HG02623 (cell line): ENCODE data around the gene CYP26A1.
"Not testable (repeated sequence)": the region's sequence is repeated elsewhere in the genome, so short reads cannot be mapped to it uniquely, and the experiment has no call there.

ENCODE experiments used
- ATAC-seq: cut with Tn5 transposase; IDR thresholded peaks from one replicate; pipeline ENCODE4 v1.9.1; 2021; ENCODE audit warnings: moderate library complexity; ENCODE audit not compliant: unreplicated experiment

CYP26A1 gene

GRCh38 chr10:93079663-93080349 lies 6.1 kb downstream of the CYP26A1 start:
- no peak for ATAC-seq

- ATAC-seq = no peak
Observed at GRCh38 chr10:93080350-93081046, 6.8 kb downstream of the CYP26A1 start.

GRCh38 chr10:93081318-93081717 lies 7.6 kb downstream of the CYP26A1 start:
- ATAC-seq = no peak

GRCh38 chr10:93081834-93082233 lies 8.1 kb downstream of the CYP26A1 start:
- ATAC-seq = no peak

- ATAC-seq = no peak
Observed at GRCh38 chr10:93083743-93084539, 10.2 kb downstream of the CYP26A1 start.

GRCh38 chr10:93085272-93085859 lies 11.7 kb downstream of the CYP26A1 start:
- no peak for ATAC-seq

GRCh38 chr10:93086289-93086688 lies 12.6 kb downstream of the CYP26A1 start:
- ATAC-seq = no peak

- no peak for ATAC-seq
Observed at GRCh38 chr10:93087846-93088245, 14.2 kb downstream of the CYP26A1 start.

- no peak for ATAC-seq
Observed at GRCh38 chr10:93088466-93088865, 14.8 kb downstream of the CYP26A1 start.

GRCh38 chr10:93090619-93091018 lies 16.9 kb downstream of the CYP26A1 start:
- no peak for ATAC-seq

GRCh38 chr10:93091960-93092359 lies 18.3 kb downstream of the CYP26A1 start:
- no peak for ATAC-seq

- no peak for ATAC-seq
Observed at GRCh38 chr10:93095225-93095624, 21.5 kb downstream of the CYP26A1 start.

GRCh38 chr10:93096901-93097300 lies 23.2 kb downstream of the CYP26A1 start:
- ATAC-seq = no peak

- no peak for ATAC-seq
Observed at GRCh38 chr10:93097386-93097785, 23.7 kb downstream of the CYP26A1 start.

GRCh38 chr10:93098816-93099215 lies 25.1 kb downstream of the CYP26A1 start:
- no peak for ATAC-seq

- no peak for ATAC-seq
Observed at GRCh38 chr10:93099670-93100069, 26.0 kb downstream of the CYP26A1 start.

- not testable (repeated sequence) for ATAC-seq
Observed at GRCh38 chr10:93101148-93101547, 27.5 kb downstream of the CYP26A1 start.

GRCh38 chr10:93103953-93104352 lies 30.3 kb downstream of the CYP26A1 start:
- no peak for ATAC-seq

- no peak for ATAC-seq
Observed at GRCh38 chr10:93106631-93107072, 33.0 kb downstream of the CYP26A1 start.

GRCh38 chr10:93110472-93111146 lies 36.9 kb downstream of the CYP26A1 start:
- no peak for ATAC-seq

GRCh38 chr10:93113042-93113441 lies 39.3 kb downstream of the CYP26A1 start:
- ATAC-seq = no peak
